Adrenal gland (tissue), 12 donors: Measurements from ENCODE around the gene SEC61A1. TPM values are rescaled to one million over a fixed set of nuclear protein-coding genes. Genes with fewer than 3 reads are reported as not detected.
A peak's percentile ranks its signal among the peaks of the same experiment; 100 is the strongest.

Experiments
- DNase-seq, 7 donors: peaks; one replicate each; pipeline ENCODE4 v3.0.0-alpha.2; 2019 to 2020
- H3K27ac ChIP-seq, 5 donors: fragments of 200-600 bp; sonication (generic) in 4 of 5; 1 replicate in 3 of 5; 2 replicates in 2 of 5; pipeline versions ENCODE4 v1.5.1 to v1.8.0; 2016 to 2020; ENCODE audit warnings: mild to moderate bottlenecking in 1 of 5
- H3K27me3 ChIP-seq: fragments of 200-600 bp; 2 replicates; pipeline ENCODE4 v1.8.0; 2021
- H3K36me3 ChIP-seq, 2 donors: fragments of 200-600 bp; replicated peaks in 1 of 2; 1 replicate in 1 of 2; 2 replicates in 1 of 2; pipeline versions ENCODE4 v1.5.1 to v1.8.0; 2018 to 2022
- H3K4me1 ChIP-seq, 2 donors: fragments of 200-600 bp; replicated peaks in 1 of 2; 1 replicate in 1 of 2; 2 replicates in 1 of 2; pipeline versions ENCODE4 v1.5.1 to v1.8.0; 2018 to 2021
- H3K4me3 ChIP-seq, 4 donors: fragments of 200-600 bp; sonication (generic) in 3 of 4; one replicate each; pipeline ENCODE4 v1.5.1; 2016 to 2018
- H3K9me3 ChIP-seq, 3 donors: fragments of 200-600 bp; sonication (generic) in 1 of 3; replicated peaks in 1 of 3; 1 replicate in 2 of 3; 2 replicates in 1 of 3; pipeline versions ENCODE4 v1.5.1 to v1.8.0; 2016 to 2021
- CTCF ChIP-seq, 6 experiments: fragments of 450-650 bp in 4 of 6; fragments of 200-600 bp in 2 of 6; sonication (generic) in 1 of 6; IDR thresholded peaks; 1 replicate in 5 of 6; 2 replicates in 1 of 6; pipeline versions ENCODE4 v1.5.1 to v1.8.0; 2016 to 2021; ENCODE audit warnings: antibody characterized with exemption in 6 of 6, mild to moderate bottlenecking in 2 of 6, moderate library complexity in 1 of 6
- POLR2A ChIP-seq, 2 donors: fragments of 450-650 bp; IDR thresholded peaks; one replicate each; pipeline ENCODE4 v1.6.1; 2017; ENCODE audit warnings: antibody characterized with exemption in 2 of 2, mild to moderate bottlenecking in 2 of 2, moderate library complexity in 1 of 2
- WGBS, 4 donors: extraction: QIAGEN DNeasy Blood & Tissue Kit in 2 of 4; methylation state at CpG; one replicate each; pipeline versions ENCODE4 v1.1.5 to v1.1.7; 2013 to 2017; 5-methylcytosine and 5-hydroxymethylcytosine counted together
- intact Hi-C, 2 donors: fragments of 100-400 bp; cut with DNase I; formaldehyde crosslinking; loops; one replicate each; pipeline versions ENCODE4 v1.14.1 to v1.15.0; 2022 to 2023
- polyA plus RNA-seq, 3 donors: library from polyadenylated mRNA; stranded (reverse); fragments of 200-250 nt in 2 of 3; fragments of 350-450 nt in 1 of 3; fragmentation: Illumina TruSeq in 1 of 3; extraction: RNeasy Lipid Tissue Mini Kit (QIAGEN cat#74804) in 1 of 3; gene quantifications; one replicate each; pipeline ENCODE4 v1.2.3, GENCODE V29; 2013 to 2014
- total RNA-seq, 9 donors: library from RNA; depleted of rRNA in 4 of 9; stranded (reverse); fragments of >200 nt in 4 of 9; fragments of 120-200 nt in 1 of 9; fragmentation: NEBNext Ultra II Directional in 1 of 9; extraction: Animal tissue kit (Norgen Biotek cat#: 25700) in 1 of 9; gene quantifications; one replicate each; pipeline versions ENCODE4 v1.1.0 to v1.2.4, GENCODE V29; 2013 to 2023
- donor health status: healthy with polysubstance abuse.
- donor health status: Bipolar disorder and iron deficiency.
- donor health status: DM: yes; HTN: yes; CAD: no.
- donor health status: DM: no; HTN: no; CAD: no.
- donor health status: DM: no; HTN: no; CAD: no.
- donor health status: DM: yes; HTN: yes; CAD: no.

The SEC61A1 gene
- total and polyA plus RNA-seq, 12 donors = 131 to 443 (median 192) TPM

GRCh38 chr3:128050597-128050996, 1.6 kb upstream of the SEC61A1 start:
- peak; percentile 53 to 82 (median 72) for DNase-seq
- Histone ChIP-seq H3K27me3 (no peaks in the 10 kb centered on the region), H3K4me1 (peaks cover 25 to 34% of the 10 kb centered on the region in 2 donors), H3K9me3 (no peaks in the 10 kb centered on the region), H3K36me3 (peaks cover 0 to 4% of the 10 kb centered on the region in 2 donors), H3K27ac (peak overlapping the region in 1 of 5 donors; percentile 95), H3K4me3 (no peak overlapping the region)
- 55 to 62% (median 59%) methylated on average over 3 of the region's 3 CpGs for WGBS, 4 donors
- intact Hi-C loops = no loop called here
- TF ChIP-seq POLR2A (IDR thresholded peaks at IDR 0.05) (no peak), CTCF (IDR thresholded peaks at IDR 0.05) (no peak)

GRCh38 chr3:128051459-128051836, 789 bp upstream of the SEC61A1 start:
- Histone ChIP-seq H3K4me1 (peaks cover 25 to 39% of the 10 kb centered on the region in 2 donors), H3K27me3 (no peaks in the 10 kb centered on the region), H3K4me3 (peak overlapping the region; percentile 29 to 94 (median 70)), H3K27ac (peak overlapping the region in 4 of 5 donors; percentile 38 to 99 (median 82)), H3K36me3 (peaks cover 0 to 13% of the 10 kb centered on the region in 2 donors), H3K9me3 (no peaks in the 10 kb centered on the region)
- DNase-seq = peak in 1 of 7 donors; percentile 27
- WGBS, 4 donors = 9 to 12% (median 11%) methylated on average over 10 of the region's 10 CpGs
- TF ChIP-seq CTCF (IDR thresholded peaks at IDR 0.05) = no peak
- no peak for TF ChIP-seq POLR2A (IDR thresholded peaks at IDR 0.05)
- intact Hi-C loops = no loop called here

- peak in 3 of 7 donors; percentile 22 to 44 (median 34) for DNase-seq
- intact Hi-C loops = no loop called here
- H3K36me3 ChIP-seq = peaks cover 0 to 24% of the 10 kb centered on the region in 2 donors
- peak overlapping the region; percentile 79 to 99 (median 97) for H3K27ac ChIP-seq
- H3K4me3 ChIP-seq = peak overlapping the region; percentile 71 to 94 (median 90)
- peaks cover 25 to 39% of the 10 kb centered on the region in 2 donors for H3K4me1 ChIP-seq
- no peaks in the 10 kb centered on the region for H3K9me3 ChIP-seq
- no peaks in the 10 kb centered on the region for H3K27me3 ChIP-seq
- TF ChIP-seq POLR2A (IDR thresholded peaks at IDR 0.05) (peak in 1 of 2 donors; percentile 34), CTCF (IDR thresholded peaks at IDR 0.05) (no peak)
- 0 to 2% (median 1%) methylated on average over 20 to 33 of the region's 33 CpGs for WGBS, 4 donors
Measured at GRCh38 chr3:128052595-128053351, 536 bp downstream of the SEC61A1 start.

GRCh38 chr3:128053614-128054013, 1.4 kb downstream of the SEC61A1 start:
- intact Hi-C loops = no loop called here
- peak overlapping the region in 2 of 4 donors; percentile 71 to 94 for H3K4me3 ChIP-seq
- no peaks in the 10 kb centered on the region for H3K27me3 ChIP-seq
- no peaks in the 10 kb centered on the region for H3K9me3 ChIP-seq
- H3K4me1 ChIP-seq = peaks cover 25 to 39% of the 10 kb centered on the region in 2 donors
- no peak for DNase-seq
- 41 to 50% (median 48%) methylated on average over 6 of the region's 6 CpGs for WGBS, 4 donors
- peak overlapping the region in 4 of 5 donors; percentile 30 to 97 (median 63) for H3K27ac ChIP-seq
- TF ChIP-seq POLR2A (IDR thresholded peaks at IDR 0.05) (no peak), CTCF (IDR thresholded peaks at IDR 0.05) (no peak)
- H3K36me3 ChIP-seq = peaks cover 0 to 32% of the 10 kb centered on the region in 2 donors
